ENCODE results near the gene NTHL1. TPM values are rescaled to one million over a fixed set of nuclear protein-coding genes. Genes with fewer than 3 reads are reported as not detected.

NTHL1 gene
- total and polyA plus RNA-seq, 2 of the 8 experiments (the other 6 are each of a cell fraction or from before 2014, with no cell fraction given) = 70.9 to 150 TPM

DNA sequence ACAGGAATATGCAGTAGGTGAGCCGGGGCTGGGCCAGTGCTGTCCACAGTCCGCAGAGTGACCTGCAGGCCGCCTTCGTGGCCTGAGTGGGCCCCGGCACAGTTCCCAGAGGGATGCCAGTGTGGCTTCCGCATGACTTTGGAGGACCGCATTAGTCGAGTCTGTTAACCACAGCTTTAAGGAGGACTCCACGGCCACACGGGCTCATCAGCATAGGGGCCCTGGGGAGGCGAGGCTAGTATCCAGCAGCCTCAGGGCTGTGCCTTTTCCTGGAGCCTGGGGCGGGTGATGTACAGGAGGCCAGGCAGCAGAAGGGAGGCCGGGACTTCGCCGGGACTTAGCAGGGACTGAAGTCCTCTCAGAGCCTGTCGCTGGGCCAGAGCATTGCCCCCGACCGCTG is 13.4 kb upstream of the NTHL1 start:
- 96% methylated on average over 18 of the region's 18 CpGs; no CpG with 5 or more reads in 1 of the 2 experiments for WGBS, 2 experiments (ENCODE audit: extremely low coverage in 1 of 2, insufficient coverage in 1 of 2, insufficient read length in 1 of 2, insufficient replicate concordance in 2 of 2, low coverage in 1 of 2, low lambda C conversion rate in 2 of 2, missing lambda C conversion rate in 1 of 2)
- Histone ChIP-seq H2AK5ac (ENCODE audit: low read depth, low read length) (no peak overlapping the region), H2BK120ac (replicated peaks; ENCODE audit: low read depth, low read length) (no peak overlapping the region), H2BK15ac (ENCODE audit: low read length) (no peak overlapping the region), H4K5ac (ENCODE audit: insufficient read length, low read depth, low read length) (no peak overlapping the region), H4K20me1 (replicated peaks in 1 of 2; ENCODE audit: control insufficient read depth in 1 of 2, insufficient read depth in 2 of 2, low read length in 2 of 2) (peaks cover 0 to 13% of the 10 kb centered on the region in 2 experiments), H3K9me3 (ENCODE audit: insufficient read depth in 2 of 2, low read depth in 1 of 2, low read length in 1 of 2) (no peaks in the 10 kb centered on the region), H4K8ac (ENCODE audit: extremely low read depth, insufficient read depth, low read length) (no peak overlapping the region), H3K18ac (ENCODE audit: extremely low read depth, low read length) (no peak overlapping the region), H3K4me2 (ENCODE audit: insufficient read depth in 1 of 2, low read depth in 2 of 2, low read length in 2 of 2) (no peak overlapping the region), H3K23me2 (ENCODE audit: low read depth, low read length) (no peaks in the 10 kb centered on the region), H2BK5ac (ENCODE audit: low read depth, low read length) (no peak overlapping the region; the same call in 1 of the 2 replicates), H3K23ac (ENCODE audit: insufficient read length) (no peak overlapping the region), H3K4me1 (replicated peaks in 1 of 4; ENCODE audit: control insufficient read depth in 3 of 4, insufficient read depth in 4 of 4, low read length in 3 of 4) (no peaks in the 10 kb centered on the region), H4K91ac (replicated peaks; ENCODE audit: insufficient read length, low read length) (no peak overlapping the region), H3K14ac (ENCODE audit: insufficient read length) (no peak overlapping the region), H3K4me3 (ENCODE audit: extremely low read depth in 1 of 4, insufficient read depth in 2 of 4, low read depth in 3 of 4, low read length in 4 of 4) (no peak overlapping the region), H3K79me2 (ENCODE audit: control insufficient read depth in 1 of 2, insufficient read depth in 2 of 2, low read length in 2 of 2) (no peaks in the 10 kb centered on the region), H3K27ac (ENCODE audit: low read depth, low read length) (no peak overlapping the region), H3K79me1 (ENCODE audit: low read depth, low read length) (no peaks in the 10 kb centered on the region), H3K56ac (replicated peaks; ENCODE audit: insufficient read length, low read depth, low read length) (no peak overlapping the region), H2AFZ (ENCODE audit: low read length) (no peak overlapping the region), H2BK20ac (ENCODE audit: low read length) (no peak overlapping the region), H3K27me3 (replicated peaks in 1 of 4; ENCODE audit: control insufficient read depth in 3 of 4, extremely low read depth in 1 of 4, insufficient read depth in 3 of 4, low read length in 3 of 4) (no peaks in the 10 kb centered on the region), H2BK12ac (ENCODE audit: low read depth, low read length) (no peak overlapping the region), H3K4ac (replicated peaks; ENCODE audit: insufficient read length, low read depth, low read length) (no peak overlapping the region), H3K9ac (replicated peaks in 1 of 4; ENCODE audit: extremely low read depth in 1 of 4, low read depth in 3 of 4, low read length in 3 of 4) (no peak overlapping the region; a peak in 1 of 7 replicates), H3K36me3 (ENCODE audit: control insufficient read depth in 2 of 4, insufficient read depth in 4 of 4, low read length in 3 of 4) (peaks cover 2 to 10% (median 4%) of the 10 kb centered on the region in 4 experiments; a peak in 6 of 8 replicates)
- POLR2A ChIA-PET (ENCODE audit: partially characterized antibody) = interaction anchor here (0.9 to 3.6 kb wide), 6 partner anchors 9 to 150 kb away, joined by 3 to 11 read pairs (median 5); partner anchors contain the start of genes BRICD5, NTHL1, TRAF7 and TSC2
- CTCF ChIA-PET (ENCODE audit: partially characterized antibody) = interaction anchor here (1.0 to 2.2 kb wide), 4 partner anchors 12 to 56 kb away, joined by 3 to 6 read pairs (median 4); no protein-coding TSS in a partner anchor
- DNase-seq (ENCODE audit: low read depth in 1 of 2, low spot score in 2 of 2) (no peak), FAIRE-seq (no peak)
- TF ChIP-seq TAF7 (optimal IDR thresholded peaks at IDR 0.05; ENCODE audit: borderline replicate concordance, low read depth, low read length) = no peak

Measured in H1 (cell line).